GM04504 (cell line): ENCODE measurements around the gene TOX3.

Source experiments
- DNase-seq: peaks from one replicate; pipeline ENCODE4 v3.0.0-alpha.2; 2012; ENCODE audit warnings: low read depth

Gene TOX3

DNA sequence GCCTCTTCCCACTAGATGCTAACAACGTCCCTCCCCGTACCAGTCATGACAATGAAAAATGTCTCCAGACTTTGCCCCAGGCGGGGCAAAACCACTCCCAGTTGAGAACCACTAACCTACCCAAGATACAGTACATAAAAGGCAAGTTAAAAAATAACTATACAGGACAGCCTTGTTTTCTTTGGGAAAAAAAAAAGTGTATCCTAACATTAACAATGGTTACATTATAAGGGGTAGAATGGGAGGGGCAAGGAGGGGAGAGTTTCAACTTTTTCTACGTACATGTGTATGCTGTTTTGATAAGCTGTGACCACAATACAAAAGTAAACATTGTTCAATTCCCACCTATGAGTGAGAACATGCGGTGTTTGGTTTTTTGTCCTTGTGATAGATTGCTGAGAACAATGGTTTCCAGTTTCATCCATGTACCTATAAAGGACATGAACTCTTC is 94.9 kb downstream of the TOX3 start:
- DNase-seq = no peak

- no peak for DNase-seq
Measured at GRCh38 chr16:52450916-52451315, 96.0 kb downstream of the TOX3 start.

DNA sequence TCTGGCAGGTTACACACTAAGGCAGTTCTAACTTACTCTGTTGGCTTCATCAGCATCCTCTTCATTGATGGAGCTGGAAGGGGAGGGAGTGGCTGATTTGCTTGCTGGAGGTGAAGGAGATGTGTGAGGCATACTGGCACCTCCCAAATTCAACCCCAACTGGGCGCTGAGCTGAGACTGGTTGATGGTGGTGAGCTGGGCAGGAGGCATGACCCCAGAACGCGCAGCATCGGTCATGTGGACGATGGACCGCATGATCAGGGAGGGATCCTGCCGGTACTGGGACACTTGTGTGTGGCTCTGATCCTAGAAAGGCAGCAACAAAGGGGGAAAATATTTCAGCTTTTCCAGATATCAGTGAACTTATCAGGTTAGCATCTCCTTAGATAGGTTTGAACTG is 96.7 kb downstream of the TOX3 start:
- no peak for DNase-seq

GRCh38 chr16:52446080-52446479 is 100.9 kb downstream of the TOX3 start:
- DNase-seq = no peak

DNA sequence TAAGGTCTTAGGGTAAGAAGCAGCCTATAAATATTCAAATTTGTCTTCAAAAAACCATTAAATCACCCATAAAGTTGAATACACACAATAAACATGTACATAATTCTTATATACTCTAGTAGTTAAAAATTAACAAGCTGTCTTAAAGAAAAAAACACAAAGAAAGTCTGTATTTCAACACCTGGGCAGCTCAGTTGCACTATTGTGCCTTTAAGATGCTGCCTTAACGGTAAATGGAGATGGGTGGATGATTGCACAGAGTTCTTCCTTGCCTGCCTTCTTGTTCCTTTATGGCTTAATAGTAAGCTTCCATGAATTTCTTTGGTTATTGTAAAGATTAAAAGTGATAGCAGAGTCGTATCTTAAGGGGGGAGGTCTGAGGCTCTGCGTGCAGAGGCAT is 105.1 kb downstream of the TOX3 start:
- no peak for DNase-seq

GRCh38 chr16:52440248-52440647 is 106.7 kb downstream of the TOX3 start:
- no peak for DNase-seq

DNA sequence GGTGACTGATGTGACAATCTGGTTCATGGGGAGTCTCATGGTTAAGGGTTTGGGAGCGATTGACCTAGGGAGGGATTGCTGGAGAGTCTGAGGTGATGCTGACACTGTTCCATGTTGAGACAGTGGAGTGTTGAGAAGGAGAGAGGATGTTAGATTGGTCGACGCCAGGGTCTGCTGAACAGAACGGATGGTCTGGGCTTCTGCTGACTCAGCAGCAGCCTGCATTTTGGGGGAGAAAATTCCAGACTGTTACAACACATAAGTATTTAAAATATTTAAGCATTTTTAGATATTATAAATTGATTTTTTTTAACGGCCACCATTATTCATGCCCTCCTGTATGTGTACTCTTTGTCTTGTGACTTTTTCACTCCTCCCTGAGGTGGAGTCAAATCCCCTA is 107.2 kb downstream of the TOX3 start:
- no peak for DNase-seq

- DNase-seq = no peak
Measured at GRCh38 chr16:52439171-52439701, 107.7 kb downstream of the TOX3 start.

- DNase-seq = no peak
Measured at GRCh38 chr16:52437277-52437670, 109.7 kb downstream of the TOX3 start.

- no peak for DNase-seq
Measured at GRCh38 chr16:52436339-52437276, 110.3 kb downstream of the TOX3 start.

GRCh38 chr16:52434224-52434623 is 112.7 kb downstream of the TOX3 start:
- no peak for DNase-seq

- DNase-seq = no peak
Measured at GRCh38 chr16:52433643-52434042, 113.3 kb downstream of the TOX3 start.

DNA sequence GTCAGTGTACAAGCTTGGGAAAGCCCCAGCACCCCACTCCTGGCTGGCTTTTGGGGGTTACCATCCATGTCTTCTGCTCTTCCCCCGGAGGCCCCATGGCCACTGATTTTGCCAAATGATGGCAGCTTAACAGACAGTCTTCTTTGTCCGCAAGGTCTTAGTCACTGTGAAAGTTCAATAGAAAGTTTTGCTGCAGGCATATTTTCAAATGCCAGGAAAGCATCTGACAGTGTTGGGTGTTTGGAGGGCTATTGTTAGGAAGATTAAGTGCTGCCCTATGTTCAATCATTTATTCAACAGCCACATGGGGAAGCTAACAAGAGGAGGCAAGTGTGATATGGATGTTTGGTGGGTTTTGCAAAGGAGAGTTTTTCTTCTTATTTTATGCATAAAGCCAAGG is 122.4 kb downstream of the TOX3 start:
- no peak for DNase-seq

DNA sequence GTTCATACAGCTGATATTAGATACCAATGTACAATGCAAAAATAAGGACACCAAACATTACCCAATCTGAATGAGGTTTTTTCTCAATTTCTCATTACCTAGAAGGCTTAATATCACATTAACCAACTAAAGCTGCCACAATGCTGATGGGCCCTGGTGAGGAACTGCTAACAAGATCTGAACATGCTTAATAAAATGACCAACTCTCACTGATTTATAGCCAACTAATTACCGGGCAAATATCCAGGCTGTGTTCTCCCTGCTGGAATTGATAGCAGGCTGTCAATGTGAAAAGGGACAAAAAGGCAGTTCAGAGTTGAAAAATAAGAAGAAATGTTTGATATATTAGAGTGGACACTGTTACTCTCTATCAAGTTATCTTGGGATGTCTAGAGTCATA is 124.6 kb downstream of the TOX3 start:
- DNase-seq = no peak

DNA sequence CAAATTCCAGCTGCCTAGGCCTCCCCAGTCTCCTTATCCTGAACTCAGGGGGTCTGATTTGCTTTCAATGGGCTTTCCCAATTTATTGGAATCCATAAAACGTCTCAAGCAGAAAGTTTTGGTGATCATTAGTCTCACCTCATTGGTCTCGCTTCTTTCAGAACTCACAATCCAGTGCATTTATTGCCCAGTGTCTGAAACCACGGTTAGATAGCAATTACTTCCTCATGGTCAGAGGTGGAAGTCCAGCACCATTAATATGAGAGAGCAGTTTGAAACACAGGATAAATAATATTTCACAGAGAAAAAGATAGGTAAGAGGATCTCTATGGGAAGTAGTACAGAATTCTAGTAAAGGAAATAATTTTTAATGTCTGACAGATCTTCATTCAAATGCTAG is 128.7 kb downstream of the TOX3 start:
- no peak for DNase-seq

DNA sequence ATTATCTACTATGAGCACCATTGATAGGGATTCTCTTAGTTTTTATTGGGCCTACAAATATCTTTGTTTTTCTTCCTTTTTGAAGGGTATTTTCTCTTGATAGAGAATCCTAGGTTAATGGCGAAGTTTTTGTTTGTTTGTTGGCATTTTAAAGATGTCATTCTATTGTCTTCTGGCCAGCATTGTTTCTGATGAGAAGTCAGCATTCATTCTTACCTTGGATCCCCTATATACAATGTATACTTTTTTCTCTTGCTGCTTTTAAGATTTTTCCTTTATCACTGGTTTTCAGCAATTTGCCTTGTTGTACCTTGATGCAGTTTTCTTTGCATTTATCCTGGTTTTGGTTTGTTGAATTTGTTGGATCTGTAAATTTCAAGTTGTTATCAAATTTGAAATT is 130.1 kb downstream of the TOX3 start:
- no peak for DNase-seq

DNA sequence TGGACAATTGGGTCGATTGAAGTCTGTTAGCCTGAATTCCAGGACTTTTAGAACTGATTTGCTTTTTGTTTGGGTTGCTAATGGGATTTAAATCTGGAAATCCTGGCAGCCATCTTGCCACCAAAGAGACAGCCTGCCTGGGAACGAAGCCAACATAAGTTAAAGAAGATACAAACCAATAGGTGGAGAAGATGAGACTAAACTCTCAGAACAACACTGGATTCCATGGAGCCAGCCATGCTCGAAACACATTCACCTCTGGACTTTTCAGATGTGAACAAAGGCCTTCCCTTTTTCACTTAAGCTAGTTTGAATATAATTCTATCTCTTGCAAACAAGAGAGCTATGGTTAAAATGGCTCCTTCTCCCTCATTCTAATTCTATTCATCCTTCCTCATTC is 135.9 kb downstream of the TOX3 start:
- no peak for DNase-seq

- DNase-seq = no peak
Measured at GRCh38 chr16:52408191-52408845, 138.6 kb downstream of the TOX3 start.

DNA sequence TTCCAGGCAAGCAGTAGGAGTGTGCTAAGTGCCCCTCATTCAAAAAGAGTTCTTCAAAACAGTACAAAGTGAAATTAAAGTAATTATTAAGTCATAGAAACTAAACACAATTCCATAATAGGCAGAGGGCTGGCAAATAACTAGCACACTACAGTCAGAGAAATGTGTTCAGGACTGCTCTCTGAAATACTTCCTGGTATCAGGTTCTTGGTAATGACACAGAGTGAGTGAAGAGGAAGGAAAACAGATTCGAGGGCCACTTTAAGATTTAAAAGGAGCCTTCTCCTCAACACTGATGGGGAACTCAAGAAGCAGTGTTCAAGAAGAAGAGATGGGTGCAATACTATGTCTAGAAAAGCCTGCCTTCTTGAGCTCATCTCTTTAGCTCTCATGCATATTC is 139.2 kb downstream of the TOX3 start:
- DNase-seq = no peak

DNA sequence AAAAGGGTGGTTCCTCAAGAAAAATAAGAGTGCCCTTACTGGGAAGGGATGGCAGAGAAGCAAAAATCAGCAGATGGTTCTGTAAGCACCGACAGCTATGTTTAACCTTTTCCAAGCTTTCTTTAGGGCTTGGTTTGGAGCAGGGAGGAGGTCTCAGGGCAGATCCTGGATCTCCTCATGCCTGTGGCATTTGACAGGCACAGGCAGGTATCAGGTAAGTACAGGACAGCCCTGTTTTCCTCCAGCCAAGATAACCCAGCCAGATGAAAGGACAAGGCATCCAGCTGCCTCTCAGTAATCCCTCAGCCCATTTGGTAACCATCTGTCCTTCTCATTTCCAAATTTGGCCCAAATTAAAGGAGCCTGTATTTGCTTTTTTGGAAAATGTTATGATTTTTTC is 141.5 kb downstream of the TOX3 start:
- DNase-seq = no peak

DNA sequence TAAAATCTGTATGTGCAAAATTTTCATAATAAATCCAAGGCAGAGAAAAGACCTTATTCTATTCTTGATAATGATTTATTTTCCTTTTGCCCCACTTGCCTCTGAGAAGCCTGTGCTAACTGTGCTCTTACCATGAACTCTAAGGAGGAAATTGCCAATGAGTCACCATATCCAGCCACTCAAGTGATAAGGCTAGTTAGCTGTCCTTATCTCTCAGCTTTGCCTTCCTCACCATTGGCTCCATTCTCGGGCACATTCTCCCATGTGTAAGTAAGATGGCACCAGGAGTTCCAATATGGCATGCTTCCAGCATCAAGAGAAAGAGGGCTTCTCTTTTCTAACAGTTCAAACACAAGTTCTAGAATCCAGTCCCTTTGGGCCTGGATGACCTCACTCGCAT is 142.4 kb downstream of the TOX3 start:
- DNase-seq = no peak

- no peak for DNase-seq
Measured at GRCh38 chr16:52399116-52399515, 147.8 kb downstream of the TOX3 start.

DNA sequence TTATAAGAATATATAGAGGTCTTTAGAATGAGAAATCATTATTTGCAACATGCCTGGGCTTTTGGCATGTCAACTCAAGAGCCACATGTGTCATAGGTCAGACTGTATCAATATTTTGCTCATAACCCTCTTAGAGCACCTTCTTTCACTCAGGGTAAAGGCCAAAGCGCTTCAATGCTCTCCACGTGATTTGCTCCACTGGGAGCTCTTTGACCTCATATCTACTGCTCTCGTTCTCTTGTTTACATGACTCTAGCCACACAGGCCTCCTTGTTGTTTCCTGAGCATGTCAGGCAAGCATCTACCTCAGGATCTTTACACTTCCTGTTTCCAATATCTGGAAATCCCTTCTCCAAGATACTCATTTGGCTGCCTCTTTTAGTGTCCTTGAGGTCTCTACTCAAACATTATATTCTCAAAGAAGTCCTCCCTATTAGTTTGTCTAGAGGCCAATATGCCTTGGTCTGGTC is 148.4 kb downstream of the TOX3 start:
- no peak for DNase-seq
